Right cardiac atrium (tissue), 5 donors: ENCODE results near the gene LHPP. TPM values are rescaled to one million over a fixed set of nuclear protein-coding genes. Genes with fewer than 3 reads are reported as not detected.

Experiments
- ATAC-seq, 2 donors: fragments of 200-7000 bp; cut with Tn5 transposase; one replicate each; pipeline versions ENCODE4 v1.8.0 to v1.9.1; 2020; ENCODE audit warnings: moderate library complexity in 2 of 2, mild to moderate bottlenecking in 1 of 2
- DNase-seq, 3 donors: peaks; one replicate each; pipeline ENCODE4 v3.0.0-alpha.2; 2020
- H3K27ac ChIP-seq: one replicate; pipeline ENCODE4 v1.5.1; 2013; ENCODE audit warnings: mild to moderate bottlenecking, low read length, control low read depth, moderate library complexity
- H3K27me3 ChIP-seq: one replicate; pipeline ENCODE4 v1.6.1; 2013; ENCODE audit not compliant: control insufficient read depth, insufficient read depth
- H3K4me1 ChIP-seq: one replicate; pipeline ENCODE4 v1.6.1; 2013; ENCODE audit warnings: low read length; ENCODE audit not compliant: control insufficient read depth, insufficient read depth
- H3K4me3 ChIP-seq: one replicate; pipeline ENCODE4 v1.5.1; 2013; ENCODE audit warnings: low read length, control low read depth
- H3K9me3 ChIP-seq: one replicate; pipeline ENCODE4 v1.6.1; 2013; ENCODE audit warnings: low read length; ENCODE audit not compliant: control insufficient read depth
- WGBS: extraction: QIAGEN DNeasy Blood & Tissue Kit; methylation state at CpG from one replicate; pipeline ENCODE4 v1.1.7; 2013; 5-methylcytosine and 5-hydroxymethylcytosine counted together
- intact Hi-C, 4 donors: fragments of 100-400 bp; cut with DNase I; formaldehyde crosslinking; loops; one replicate each; pipeline versions ENCODE4 v1.11.0 to v1.14.0; 2022 to 2023
- polyA plus RNA-seq: library from polyadenylated mRNA; stranded (reverse); fragments of 200-250 nt; gene quantifications from one replicate; pipeline ENCODE4 v1.2.3, GENCODE V29; 2013
- total RNA-seq, 4 donors: library from RNA; stranded (reverse); fragmentation: NEBNext Ultra II Directional; extraction: Animal tissue kit (Norgen Biotek cat#: 25700); gene quantifications; one replicate each; pipeline ENCODE4 v1.2.1, GENCODE V29; 2021
- donor health status: healthy with polysubstance abuse.
- donor health status: DM: no; HTN: yes; CAD: no.
- donor health status: DM: no; HTN: no; CAD: no.
- donor health status: DM: no; HTN: yes; CAD: no; lungs with severe emphysema.
- donor health status: DM: yes; HTN: yes; CAD: no.

Gene LHPP
- total and polyA plus RNA-seq, 5 donors: 17.8 to 24.9 (median 18.6) TPM

GRCh38 chr10:124624895-124625294, 163.3 kb downstream of the LHPP start:
- Histone ChIP-seq H3K4me1 (peaks cover 51% of the 10 kb centered on the region), H3K27ac (peak overlapping the region; percentile 25), H3K4me3 (no peak overlapping the region), H3K9me3 (no peaks in the 10 kb centered on the region), H3K27me3 (no peaks in the 10 kb centered on the region)
- intact Hi-C loops: loop anchor here in 1 of 4 donors (5.0 kb wide), 1 partner anchor 62 kb away; no protein-coding TSS in a partner anchor
- DNase-seq (no peak), ATAC-seq (no peak)
- 86% methylated on average over 16 of the region's 16 CpGs for WGBS

DNA sequence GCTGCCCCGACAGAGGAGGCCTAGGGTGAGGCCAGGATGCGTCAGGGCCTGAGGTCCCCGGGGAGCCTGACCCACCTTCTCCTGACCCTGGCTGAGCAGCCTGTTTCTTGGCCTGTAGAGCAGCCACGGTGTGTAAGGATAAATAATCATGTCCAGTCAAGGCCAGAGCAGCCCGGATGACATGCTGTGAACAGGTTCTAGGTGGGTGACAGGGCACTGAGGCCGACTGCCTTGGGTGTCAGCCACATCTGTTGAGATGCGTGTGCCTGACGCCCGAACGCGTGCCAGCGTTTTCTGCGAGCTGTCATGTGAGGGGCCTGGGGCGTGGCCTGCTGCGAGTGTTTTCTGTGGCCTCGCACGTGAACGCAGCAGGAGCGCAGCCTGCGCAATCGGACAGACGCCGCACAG, 164.2 kb downstream of the LHPP start:
- 64% methylated on average over 23 of the region's 23 CpGs for WGBS
- peak overlapping the region; percentile 31 for H3K27ac ChIP-seq
- DNase-seq (peak; percentile 64 to 88 (median 86)), ATAC-seq (peak; percentile 16 to 62)
- H3K27me3 ChIP-seq: no peaks in the 10 kb centered on the region
- intact Hi-C loops: loop anchor here in 1 of 4 donors (5.0 kb wide), 1 partner anchor 61 kb away; no protein-coding TSS in a partner anchor
- H3K4me3 ChIP-seq: no peak overlapping the region
- peaks cover 59% of the 10 kb centered on the region for H3K4me1 ChIP-seq
- H3K9me3 ChIP-seq: no peaks in the 10 kb centered on the region

- Histone ChIP-seq H3K4me1 (peaks cover 62% of the 10 kb centered on the region), H3K4me3 (no peak overlapping the region), H3K27me3 (no peaks in the 10 kb centered on the region), H3K9me3 (no peaks in the 10 kb centered on the region), H3K27ac (peak overlapping the region; percentile 27)
- DNase-seq (no peak), ATAC-seq (no peak)
- intact Hi-C loops: loop anchor here in 1 of 4 donors (5.0 kb wide), 1 partner anchor 60 kb away; no protein-coding TSS in a partner anchor
- WGBS: 75% methylated on average over 13 of the region's 13 CpGs
Observed at GRCh38 chr10:124626759-124627380, 165.2 kb downstream of the LHPP start.

- Histone ChIP-seq H3K9me3 (no peaks in the 10 kb centered on the region), H3K4me3 (no peak overlapping the region), H3K27ac (peak overlapping the region; percentile 54), H3K4me1 (peaks cover 63% of the 10 kb centered on the region), H3K27me3 (no peaks in the 10 kb centered on the region)
- WGBS: 36% methylated on average over 12 of the region's 12 CpGs
- intact Hi-C loops: loop anchor here in 1 of 4 donors (5.0 kb wide), 1 partner anchor 59 kb away; no protein-coding TSS in a partner anchor
- peak; percentile 61 to 80 (median 79) for DNase-seq
- peak; percentile 8 to 33 for ATAC-seq
Observed at GRCh38 chr10:124627866-124628675, 166.4 kb downstream of the LHPP start.

GRCh38 chr10:124628676-124629021, 167.0 kb downstream of the LHPP start:
- Histone ChIP-seq H3K4me3 (no peak overlapping the region), H3K4me1 (peaks cover 63% of the 10 kb centered on the region), H3K9me3 (no peaks in the 10 kb centered on the region), H3K27ac (peak overlapping the region; percentile 14), H3K27me3 (no peaks in the 10 kb centered on the region)
- intact Hi-C loops: loop anchor here in 1 of 4 donors (5.0 kb wide), 1 partner anchor 59 kb away; no protein-coding TSS in a partner anchor
- 73% methylated on average over 9 of the region's 9 CpGs for WGBS
- DNase-seq: no peak
- no peak for ATAC-seq

GRCh38 chr10:124629415-124629814, 167.8 kb downstream of the LHPP start:
- peaks cover 63% of the 10 kb centered on the region for H3K4me1 ChIP-seq
- intact Hi-C loops: loop anchor here in 1 of 4 donors (5.0 kb wide), 1 partner anchor 58 kb away; no protein-coding TSS in a partner anchor
- H3K27ac ChIP-seq: peak overlapping the region; percentile 2
- peak in 1 of 2 donors; percentile 25 for ATAC-seq
- 42% methylated on average over 6 of the region's 6 CpGs for WGBS
- DNase-seq: peak; percentile 55 to 85 (median 81)
- H3K27me3 ChIP-seq: no peaks in the 10 kb centered on the region
- H3K4me3 ChIP-seq: no peak overlapping the region
- no peaks in the 10 kb centered on the region for H3K9me3 ChIP-seq

GRCh38 chr10:124629842-124630241, 168.2 kb downstream of the LHPP start:
- H3K27ac ChIP-seq: no peak overlapping the region
- no peaks in the 10 kb centered on the region for H3K9me3 ChIP-seq
- H3K4me1 ChIP-seq: peaks cover 59% of the 10 kb centered on the region
- DNase-seq: no peak
- 64% methylated on average over 6 of the region's 6 CpGs for WGBS
- H3K4me3 ChIP-seq: no peak overlapping the region
- intact Hi-C loops: loop anchor here in 3 of 4 donors (5.0 kb wide), 3 partner anchors 57 to 112 kb away; partner anchors contain the start of gene FAM53B (in 3 of the 3)
- no peak for ATAC-seq
- H3K27me3 ChIP-seq: no peaks in the 10 kb centered on the region

- WGBS: 88% methylated on average over 5 of the region's 5 CpGs
- H3K4me1 ChIP-seq: peaks cover 57% of the 10 kb centered on the region
- H3K27ac ChIP-seq: peak overlapping the region; percentile 10
- intact Hi-C loops: loop anchor here in 3 of 4 donors (5.0 kb wide), 2 partner anchors 92 to 112 kb away; partner anchors contain the start of gene FAM53B (in 3 of the 3)
- H3K9me3 ChIP-seq: no peaks in the 10 kb centered on the region
- H3K27me3 ChIP-seq: no peaks in the 10 kb centered on the region
- no peak for DNase-seq
- no peak overlapping the region for H3K4me3 ChIP-seq
- no peak for ATAC-seq
Observed at GRCh38 chr10:124630551-124630950, 168.9 kb downstream of the LHPP start.

- ATAC-seq (peak; percentile 74 to 81), DNase-seq (peak; percentile 68 to 85 (median 80))
- Histone ChIP-seq H3K27ac (peak overlapping the region; percentile 61), H3K27me3 (no peaks in the 10 kb centered on the region), H3K9me3 (no peaks in the 10 kb centered on the region), H3K4me1 (peaks cover 45% of the 10 kb centered on the region), H3K4me3 (no peak overlapping the region)
- WGBS: 57% methylated on average over 19 of the region's 19 CpGs
- intact Hi-C loops: loop anchor here in 3 of 4 donors (5.0 kb wide), 2 partner anchors 90 to 110 kb away; partner anchors contain the start of gene FAM53B (in 3 of the 3)
Observed at GRCh38 chr10:124632064-124632531, 170.5 kb downstream of the LHPP start.

- Histone ChIP-seq H3K4me3 (no peak overlapping the region), H3K27ac (peak overlapping the region; percentile 46), H3K9me3 (no peaks in the 10 kb centered on the region), H3K4me1 (peaks cover 40% of the 10 kb centered on the region), H3K27me3 (no peaks in the 10 kb centered on the region)
- ATAC-seq (peak in 1 of 2 donors; percentile 8), DNase-seq (no peak)
- WGBS: 68% methylated on average over 10 of the region's 10 CpGs
- intact Hi-C loops: loop anchor here in 3 of 4 donors (5.0 kb wide), 2 partner anchors 90 to 110 kb away; partner anchors contain the start of gene FAM53B (in 3 of the 3)
Observed at GRCh38 chr10:124632566-124632965, 170.9 kb downstream of the LHPP start.
